ENCODE results near the gene DLGAP1. TPM values are rescaled to one million over a fixed set of nuclear protein-coding genes. Genes with fewer than 3 reads are reported as not detected.

DLGAP1 gene
- total RNA-seq, 6 experiments from 2014 or later: 0.19 to 1.3 (median 0.62) TPM

- H3K27ac Mint-ChIP-seq: no peak overlapping the region
- H3K27me3 Mint-ChIP-seq (ENCODE audit: insufficient read depth): no peaks in the 10 kb centered on the region
- peaks cover 78% of the 10 kb centered on the region for H3K9me3 Mint-ChIP-seq
- H3K36me3 Mint-ChIP-seq (ENCODE audit: low read depth): no peaks in the 10 kb centered on the region
- no peak for DNase-seq
- no peaks in the 10 kb centered on the region for H3K4me1 Mint-ChIP-seq (ENCODE audit: low read depth)
- no peak overlapping the region for H3K4me3 Mint-ChIP-seq
- TF ChIP-seq CTCF (IDR thresholded peaks at IDR 0.05): no peak
Observed at GRCh38 chr18:4360221-4360715, 94.8 kb downstream of the DLGAP1 start.

DNA sequence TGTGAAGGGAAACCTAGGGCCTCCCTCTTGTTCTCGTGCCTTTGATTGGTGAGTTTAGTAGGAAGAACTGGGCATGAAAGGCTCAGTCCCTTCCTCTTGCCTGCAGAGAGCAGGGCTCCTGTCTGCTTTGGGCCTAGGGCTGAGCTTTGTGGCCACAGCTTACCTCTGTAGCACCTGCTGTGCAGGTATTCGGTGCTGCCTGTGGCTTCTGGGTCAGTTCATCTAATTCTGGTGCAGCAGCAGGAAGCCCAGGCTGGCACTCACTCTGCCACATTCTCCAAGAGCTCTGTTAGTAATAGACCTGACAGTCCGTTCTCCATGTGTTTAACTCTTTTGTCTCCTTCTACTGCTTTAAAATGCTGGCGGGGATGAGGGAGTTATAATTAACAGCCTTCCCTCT lies 96.5 kb downstream of the DLGAP1 start:
- Mint-ChIP-seq H3K27me3 (ENCODE audit: insufficient read depth) (no peaks in the 10 kb centered on the region), H3K4me1 (ENCODE audit: low read depth) (no peaks in the 10 kb centered on the region), H3K27ac (no peak overlapping the region), H3K4me3 (no peak overlapping the region), H3K9me3 (peaks cover 85% of the 10 kb centered on the region), H3K36me3 (ENCODE audit: low read depth) (no peaks in the 10 kb centered on the region)
- no peak for DNase-seq
- TF ChIP-seq CTCF (IDR thresholded peaks at IDR 0.05): no peak

DNA sequence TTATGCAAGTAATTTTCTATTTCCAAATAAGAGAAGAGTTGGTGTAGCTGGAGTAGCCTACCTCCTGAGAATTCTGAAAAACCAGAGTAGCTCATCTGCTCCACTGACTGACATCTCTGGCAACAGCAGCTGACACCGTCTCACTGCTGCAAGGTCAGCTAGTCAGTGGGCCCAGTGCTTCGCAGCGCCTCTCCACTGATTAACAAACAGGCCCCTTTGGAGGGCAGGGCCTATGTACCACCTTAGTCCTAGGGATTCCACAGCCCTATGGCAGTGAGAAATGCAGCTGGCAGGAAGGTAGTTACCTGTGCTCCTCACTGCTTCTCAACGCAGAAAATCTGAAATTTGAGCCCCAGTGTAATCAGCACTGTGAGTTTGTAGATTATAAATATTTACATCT lies 97.5 kb downstream of the DLGAP1 start:
- H3K36me3 Mint-ChIP-seq (ENCODE audit: low read depth): no peaks in the 10 kb centered on the region
- peaks cover 80% of the 10 kb centered on the region for H3K9me3 Mint-ChIP-seq
- no peak overlapping the region for H3K27ac Mint-ChIP-seq
- no peak for DNase-seq
- H3K4me1 Mint-ChIP-seq (ENCODE audit: low read depth): no peaks in the 10 kb centered on the region
- no peak overlapping the region for H3K4me3 Mint-ChIP-seq
- no peak for TF ChIP-seq CTCF (IDR thresholded peaks at IDR 0.05)
- H3K27me3 Mint-ChIP-seq (ENCODE audit: insufficient read depth): no peaks in the 10 kb centered on the region

DNA sequence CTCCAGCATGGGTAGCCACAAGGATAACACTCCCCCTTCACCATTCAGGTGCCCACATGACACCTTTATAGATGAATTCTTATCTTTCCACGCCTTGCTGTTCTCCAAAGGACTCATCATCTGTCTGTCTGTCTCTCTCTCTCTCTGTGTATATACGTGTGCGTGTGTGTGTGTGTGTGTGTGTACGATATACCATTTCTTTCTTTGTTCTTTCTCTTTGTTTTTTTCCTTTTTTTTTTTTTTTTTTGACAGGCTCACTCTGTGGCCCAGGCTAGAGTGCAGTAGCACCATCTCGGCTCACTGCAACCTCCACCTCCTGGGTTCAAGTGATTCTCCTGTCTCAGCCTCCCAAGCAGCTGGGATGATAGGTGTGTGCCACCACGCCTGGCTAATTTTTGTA lies 98.2 kb downstream of the DLGAP1 start:
- H3K9me3 Mint-ChIP-seq: peaks cover 78% of the 10 kb centered on the region
- no peaks in the 10 kb centered on the region for H3K4me1 Mint-ChIP-seq (ENCODE audit: low read depth)
- no peak for DNase-seq
- no peak for TF ChIP-seq CTCF (IDR thresholded peaks at IDR 0.05)
- no peaks in the 10 kb centered on the region for H3K36me3 Mint-ChIP-seq (ENCODE audit: low read depth)
- H3K27ac Mint-ChIP-seq: no peak overlapping the region
- H3K27me3 Mint-ChIP-seq (ENCODE audit: insufficient read depth): no peaks in the 10 kb centered on the region
- no peak overlapping the region for H3K4me3 Mint-ChIP-seq

DNA sequence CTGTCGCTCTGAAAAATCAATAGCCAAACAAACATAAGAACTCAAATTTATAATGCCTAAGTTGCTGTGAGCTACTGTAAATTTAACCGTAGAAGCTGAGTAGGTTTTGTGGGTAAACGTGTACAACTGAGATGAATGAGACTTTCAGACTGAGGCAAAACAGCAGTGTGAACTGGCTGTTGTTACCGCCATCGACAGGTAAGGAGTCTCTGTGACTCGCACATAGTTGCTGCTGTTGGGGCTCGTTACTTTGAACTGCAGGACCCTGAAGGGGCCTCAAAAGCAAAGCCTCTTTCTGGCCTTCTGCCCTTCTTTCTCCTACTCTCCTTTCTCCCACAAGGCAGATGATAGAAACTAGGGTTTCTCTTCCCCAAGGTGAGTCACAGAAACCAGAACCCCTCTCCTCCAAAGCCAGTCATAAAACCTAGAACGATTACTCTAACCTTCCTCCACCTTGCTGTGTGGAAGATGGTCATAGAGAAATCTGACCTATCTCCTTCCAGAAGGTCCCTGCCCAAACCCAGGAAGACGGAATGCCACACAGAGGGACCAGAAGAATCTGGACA lies 101.2 kb downstream of the DLGAP1 start:
- Mint-ChIP-seq H3K4me1 (ENCODE audit: low read depth) (no peaks in the 10 kb centered on the region), H3K4me3 (no peak overlapping the region), H3K36me3 (ENCODE audit: low read depth) (no peaks in the 10 kb centered on the region), H3K27me3 (ENCODE audit: insufficient read depth) (no peaks in the 10 kb centered on the region), H3K27ac (no peak overlapping the region), H3K9me3 (peaks cover 64% of the 10 kb centered on the region)
- TF ChIP-seq CTCF (IDR thresholded peaks at IDR 0.05): no peak
- no peak for DNase-seq

All from HFFc6 (cell line).